Measurements from ENCODE around the gene NEK9.
"Not testable (repeated sequence)": the region's sequence is repeated elsewhere in the genome, so short reads cannot be mapped to it uniquely, and the experiment has no call there.

NEK9 gene

DNA sequence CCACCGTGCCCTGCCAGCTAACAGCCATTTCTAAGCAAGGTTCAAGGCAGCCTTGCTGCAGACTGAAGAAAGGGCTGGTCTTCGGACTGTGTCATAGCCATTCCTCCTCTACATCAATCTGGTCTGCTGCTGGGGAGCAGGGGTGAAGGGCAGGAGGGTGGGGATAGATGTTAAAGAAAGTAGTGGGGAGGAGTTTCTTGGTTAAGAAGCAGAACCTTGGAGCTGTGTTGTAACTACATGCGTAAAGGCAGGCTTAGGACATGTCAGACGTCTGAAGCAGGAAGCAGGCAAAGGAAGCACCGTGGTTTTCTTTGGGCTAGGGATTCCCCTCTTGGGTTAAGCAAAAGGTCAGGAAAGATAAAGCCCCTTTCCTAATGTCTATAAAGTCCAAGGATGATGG lies 18.1 kb upstream of the NEK9 start:
- peak; percentile 15 for DNase-seq (ENCODE audit: low spot score)

GRCh38 chr14:75143761-75144527 lies 17.1 kb upstream of the NEK9 start:
- DNase-seq (ENCODE audit: low spot score), result no peak

DNA sequence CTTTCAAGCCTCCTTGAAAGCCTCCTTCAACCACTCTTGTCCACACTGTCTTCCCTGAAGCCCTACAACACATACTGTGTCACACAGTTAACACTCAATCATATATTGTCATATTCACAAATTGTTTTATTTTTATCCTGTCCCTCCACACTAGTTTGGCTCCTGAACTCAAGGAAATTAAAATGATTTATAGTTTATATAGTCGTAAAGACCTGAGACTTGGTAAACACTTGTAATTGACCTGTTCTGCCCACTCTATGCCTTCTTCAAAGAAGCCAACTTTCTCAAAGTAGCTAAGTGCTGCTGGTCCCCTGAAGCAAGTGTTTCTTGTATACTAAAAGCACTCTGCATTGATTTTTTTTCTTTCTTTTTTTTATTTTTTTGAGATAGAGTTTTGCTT lies 15.6 kb upstream of the NEK9 start:
- no peak for DNase-seq (ENCODE audit: low spot score)

- peak; percentile 53 for DNase-seq (ENCODE audit: low spot score)
Measured at GRCh38 chr14:75141967-75142366, 15.1 kb upstream of the NEK9 start.

DNA sequence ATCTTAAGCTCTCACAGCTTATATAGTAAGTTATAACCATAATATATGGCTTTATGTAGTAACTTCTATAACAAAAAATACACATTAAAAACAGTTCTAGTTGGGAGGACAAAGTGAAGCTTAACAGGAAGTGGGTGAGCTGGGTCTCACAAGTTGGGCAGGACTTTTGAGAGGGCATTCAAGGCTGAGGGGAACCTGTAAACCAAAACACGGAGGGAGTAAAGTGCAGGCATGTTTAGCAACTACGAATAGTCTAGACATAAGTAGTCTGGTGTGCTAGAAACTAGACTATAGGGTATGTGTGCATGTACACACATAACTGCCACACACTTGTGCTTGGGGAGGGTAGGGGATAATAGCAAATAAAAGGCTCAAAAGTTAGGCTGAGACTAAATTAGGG lies 14.2 kb upstream of the NEK9 start:
- peak; percentile 39 for DNase-seq (ENCODE audit: low spot score)

DNA sequence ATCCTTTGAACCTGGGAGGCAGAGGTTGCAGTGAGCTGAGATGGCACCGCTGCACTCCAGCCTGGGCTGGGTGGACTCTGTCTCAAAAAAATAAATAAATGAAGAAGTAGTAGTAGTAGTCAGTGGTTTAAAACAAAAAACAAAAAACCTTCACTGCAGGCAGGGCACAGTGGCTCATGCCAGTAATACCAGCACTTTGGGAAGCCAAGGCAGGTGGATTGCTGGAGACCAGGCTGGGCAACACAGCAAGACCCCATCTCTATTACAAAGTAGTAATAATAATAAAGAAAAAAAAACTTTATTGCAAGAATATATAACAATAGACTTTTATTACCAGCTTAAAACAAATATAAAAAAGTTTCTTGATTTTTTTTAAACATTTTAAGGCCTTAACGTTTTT lies 13.8 kb upstream of the NEK9 start:
- no peak for DNase-seq (ENCODE audit: low spot score)

- no peak for DNase-seq (ENCODE audit: low spot score)
Measured at GRCh38 chr14:75139185-75139584, 12.3 kb upstream of the NEK9 start.

DNA sequence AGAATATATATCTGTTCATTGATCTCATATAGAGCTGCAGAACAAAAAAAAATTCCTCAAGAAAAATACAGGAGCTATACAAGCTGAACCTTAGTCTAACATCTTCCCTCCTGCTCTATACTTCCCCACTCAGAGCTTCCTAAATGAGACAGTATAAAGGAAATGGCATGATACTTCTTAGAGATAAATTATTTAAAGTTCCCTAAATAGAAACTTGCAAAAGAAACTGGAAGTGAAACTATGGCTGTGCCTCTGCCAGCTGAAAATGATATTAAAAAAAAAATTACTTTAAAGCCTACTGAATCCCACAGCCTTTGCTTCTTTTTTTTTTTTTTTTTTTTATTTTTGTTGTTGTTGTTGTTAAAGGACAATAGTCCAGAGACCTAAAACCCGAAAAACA lies 11.6 kb upstream of the NEK9 start:
- DNase-seq (ENCODE audit: low spot score), result peak; percentile 16

- DNase-seq (ENCODE audit: low spot score), result no peak
Measured at GRCh38 chr14:75134644-75135043, 7.8 kb upstream of the NEK9 start.

DNA sequence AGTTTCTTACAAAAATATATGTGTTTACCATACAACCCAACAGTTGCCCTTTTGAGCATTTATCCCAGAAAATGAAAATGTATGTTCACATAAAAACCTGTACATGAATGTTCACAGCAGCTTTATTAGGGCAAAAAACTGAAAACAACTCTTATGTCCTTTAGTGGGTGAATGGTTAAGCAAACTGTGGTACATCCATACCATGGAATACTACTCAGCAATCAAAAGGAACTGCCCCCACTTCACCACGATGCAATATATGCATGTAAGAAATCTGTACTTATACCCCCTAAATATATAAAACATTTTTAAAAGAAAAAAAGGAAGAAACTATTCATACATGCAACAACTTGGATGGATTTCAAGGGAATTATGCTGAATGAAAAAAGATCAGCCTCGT lies 6.7 kb upstream of the NEK9 start:
- no peak for DNase-seq (ENCODE audit: low spot score)

- DNase-seq (ENCODE audit: low spot score), result peak; percentile 82
Measured at GRCh38 chr14:75132382-75133086, 5.7 kb upstream of the NEK9 start.

GRCh38 chr14:75128596-75128990 lies 1.7 kb upstream of the NEK9 start:
- no peak for DNase-seq (ENCODE audit: low spot score)

DNA sequence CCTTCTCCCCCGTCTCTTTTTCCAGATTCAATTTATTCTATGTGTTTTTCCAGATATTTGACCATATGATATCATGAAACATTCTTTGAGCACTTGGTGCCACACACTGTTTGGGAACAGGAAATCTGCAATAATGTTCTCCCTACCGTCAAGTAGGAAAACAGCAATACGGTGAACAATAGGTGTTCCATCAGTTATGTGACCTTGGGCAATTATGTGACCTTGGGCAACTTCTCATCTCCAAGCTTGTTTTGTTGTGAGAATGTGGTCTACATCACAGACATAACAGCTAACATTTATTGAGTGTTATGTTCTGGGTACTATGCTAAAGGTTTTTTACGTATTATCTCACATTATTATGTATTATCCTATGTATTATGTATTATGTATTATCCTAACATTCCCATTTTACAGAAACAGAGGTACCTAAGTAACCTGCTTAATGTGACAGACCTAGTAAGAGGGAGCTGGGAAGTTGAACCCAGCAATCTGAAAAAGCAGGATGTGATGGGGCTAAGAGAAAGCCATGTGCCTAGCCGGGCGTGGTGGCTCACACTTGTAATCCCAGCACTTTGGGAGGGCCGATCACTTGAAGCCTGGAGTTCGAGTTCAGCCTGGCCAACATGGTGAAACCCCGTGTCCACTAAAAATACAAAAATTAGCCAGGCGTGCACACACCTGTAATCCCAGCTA lies 1.2 kb upstream of the NEK9 start:
- DNase-seq (ENCODE audit: low spot score), result no peak

- not testable (repeated sequence) for DNase-seq (ENCODE audit: low spot score)
Measured at GRCh38 chr14:75127474-75127820, 599 bp upstream of the NEK9 start.

DNA sequence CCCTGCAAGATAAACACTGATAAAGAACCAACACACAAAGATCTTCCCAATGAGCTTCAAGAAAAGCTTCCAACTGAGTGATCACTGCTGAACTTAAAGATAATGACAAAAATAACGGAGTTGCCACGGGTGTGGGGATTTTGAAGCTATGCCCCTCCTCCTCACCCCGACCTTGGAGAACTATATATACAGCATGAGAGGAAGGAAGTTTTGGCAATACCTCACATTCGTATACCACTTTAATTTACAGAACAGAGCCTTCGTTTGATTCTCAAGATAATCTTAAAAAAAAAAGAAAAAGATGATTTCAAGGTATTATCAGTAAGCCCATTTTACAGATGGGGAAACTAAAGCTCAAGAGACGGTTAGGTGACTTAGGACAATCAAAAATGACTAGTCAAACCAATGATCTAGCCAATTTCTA lies 715 bp downstream of the NEK9 start:
- DNase-seq (ENCODE audit: low spot score), result peak; percentile 30

DNA sequence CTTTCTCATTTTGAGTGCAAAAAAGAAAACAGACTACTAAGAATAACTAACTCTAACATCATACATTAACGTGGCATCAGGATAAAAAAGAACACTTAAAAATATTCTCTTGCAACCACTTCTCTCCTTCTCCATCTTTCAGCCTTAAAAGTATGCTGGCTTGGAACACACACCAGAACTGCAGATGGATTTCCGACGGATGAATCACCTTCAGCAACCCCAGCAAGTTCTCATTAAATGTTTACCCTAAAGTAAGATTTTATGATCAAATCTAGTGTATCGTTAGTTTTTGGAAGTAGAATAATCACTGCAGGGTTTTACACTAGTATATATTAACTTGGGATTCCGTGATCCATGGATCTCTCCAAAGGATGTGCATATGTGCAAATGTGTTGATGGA lies 1.2 kb downstream of the NEK9 start:
- no peak for DNase-seq (ENCODE audit: low spot score)

DNA sequence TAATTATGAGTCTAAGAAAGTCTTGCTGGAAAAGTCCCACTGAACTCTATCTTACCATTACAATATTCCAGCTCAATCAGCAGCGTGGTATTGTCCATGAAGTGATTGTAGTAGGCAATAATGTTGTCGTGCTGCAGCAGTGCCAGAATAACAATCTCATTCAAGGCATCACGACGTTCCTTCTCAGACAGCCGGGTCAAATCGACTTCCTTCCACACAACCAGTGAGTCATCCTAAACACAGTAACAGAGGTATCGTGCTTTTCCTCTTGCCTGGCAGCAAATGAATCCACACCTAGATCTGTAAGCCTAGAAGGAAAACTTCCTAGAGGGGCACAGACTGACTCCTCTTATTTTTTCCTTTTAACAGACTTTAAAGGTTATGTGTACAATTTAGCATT lies 2.9 kb downstream of the NEK9 start:
- peak; percentile 60 for DNase-seq (ENCODE audit: low spot score)

DNA sequence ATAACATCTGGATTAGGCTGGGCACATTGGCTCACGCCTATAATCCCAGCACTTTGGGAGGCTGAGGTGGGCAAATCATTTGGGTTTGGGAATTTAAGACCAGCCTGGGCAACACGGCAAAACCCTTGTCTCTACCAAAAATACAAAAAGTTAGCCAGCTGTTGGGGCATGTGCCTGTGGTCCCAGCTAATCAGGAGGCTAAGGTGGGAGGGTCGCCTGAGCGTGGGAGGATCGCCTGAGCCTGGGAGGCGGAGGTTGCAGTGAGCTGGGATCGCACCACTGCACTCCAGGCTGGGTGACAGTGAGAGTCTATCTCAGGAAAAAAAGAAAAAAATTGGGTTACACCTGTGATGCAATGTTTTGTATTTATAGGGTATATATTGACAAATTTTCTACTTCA lies 5.3 kb downstream of the NEK9 start:
- no peak for DNase-seq (ENCODE audit: low spot score)

DNA sequence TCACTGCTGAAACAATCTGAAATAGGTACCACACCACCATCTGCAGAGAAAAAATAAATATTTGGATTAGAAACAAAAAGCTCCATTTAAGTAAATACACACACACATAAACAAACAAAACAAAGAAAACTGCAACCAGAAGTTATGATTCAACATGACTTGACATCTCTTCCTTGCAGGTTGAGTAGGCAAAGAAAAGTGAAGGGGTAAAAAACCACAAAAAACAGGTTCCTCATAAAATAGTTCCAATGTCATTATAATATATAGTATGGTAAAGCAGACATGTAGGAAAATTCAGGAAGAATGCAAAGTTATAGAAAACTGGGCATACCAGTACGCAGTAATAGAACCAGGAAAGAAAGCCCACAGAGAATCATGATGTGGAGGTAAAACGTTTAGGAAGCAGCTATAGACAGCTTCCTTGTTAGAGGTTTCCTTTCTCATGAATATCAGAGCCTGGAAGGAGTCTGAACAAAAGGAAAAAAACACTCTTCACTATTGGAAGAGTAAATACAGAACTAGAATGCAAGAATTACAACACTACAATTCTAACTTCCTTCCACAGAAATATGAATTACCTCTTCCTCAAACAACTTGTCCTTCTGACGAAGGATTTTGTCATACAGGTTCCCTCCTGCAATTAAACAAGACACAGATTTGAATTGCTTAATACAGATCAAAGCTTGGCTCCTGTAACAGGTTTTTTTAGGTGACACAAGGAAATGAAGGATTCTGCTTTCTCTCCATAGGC lies 6.1 kb downstream of the NEK9 start:
- DNase-seq (ENCODE audit: low spot score), result no peak

DNA sequence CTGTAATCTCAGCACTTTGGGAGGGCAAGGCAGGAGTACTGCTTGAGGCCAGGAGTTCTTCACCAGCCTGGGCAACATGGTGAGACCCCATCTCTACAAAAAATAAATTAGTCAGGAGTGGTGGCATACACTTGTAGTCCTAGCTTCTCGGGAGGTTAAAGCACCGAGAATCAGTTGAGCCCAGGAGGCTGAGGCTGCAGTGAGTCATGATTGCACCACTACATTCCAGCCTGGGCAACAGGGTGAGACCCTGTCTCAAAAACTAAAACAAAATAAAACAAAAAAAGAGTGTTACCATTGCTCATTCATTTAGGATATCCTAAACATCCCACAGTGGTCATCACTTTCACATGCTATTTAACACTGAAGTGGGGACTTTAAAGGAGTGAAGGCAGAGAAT lies 7.8 kb downstream of the NEK9 start:
- no peak for DNase-seq (ENCODE audit: low spot score)

DNA sequence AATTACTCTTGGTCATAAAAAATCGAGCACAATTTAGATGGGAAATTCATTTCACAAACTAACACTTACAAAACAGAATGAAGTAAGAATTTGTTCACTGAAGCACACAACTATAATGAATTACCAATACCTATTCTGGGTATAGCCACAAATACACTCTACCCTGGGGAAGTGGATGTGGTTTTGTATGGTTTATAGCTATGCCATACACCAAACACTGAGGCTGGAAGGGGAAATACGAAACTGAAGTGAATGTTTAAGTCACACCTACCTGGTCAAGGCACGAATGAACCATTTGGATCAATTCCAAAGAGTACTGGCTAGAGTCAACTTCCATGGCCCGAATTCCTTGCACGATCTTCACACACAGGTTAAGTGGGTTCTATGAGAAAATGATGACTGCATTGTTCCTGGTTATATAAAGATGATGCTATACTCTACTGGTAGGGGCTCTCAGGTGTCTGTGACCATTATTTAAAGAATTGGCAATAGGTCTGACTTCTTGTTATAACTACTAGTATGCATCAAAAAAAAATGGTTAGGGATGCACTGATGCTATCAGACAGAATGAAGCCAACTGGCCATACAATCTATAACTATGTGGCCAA lies 12.8 kb downstream of the NEK9 start:
- peak; percentile 7 for DNase-seq (ENCODE audit: low spot score)

DNA sequence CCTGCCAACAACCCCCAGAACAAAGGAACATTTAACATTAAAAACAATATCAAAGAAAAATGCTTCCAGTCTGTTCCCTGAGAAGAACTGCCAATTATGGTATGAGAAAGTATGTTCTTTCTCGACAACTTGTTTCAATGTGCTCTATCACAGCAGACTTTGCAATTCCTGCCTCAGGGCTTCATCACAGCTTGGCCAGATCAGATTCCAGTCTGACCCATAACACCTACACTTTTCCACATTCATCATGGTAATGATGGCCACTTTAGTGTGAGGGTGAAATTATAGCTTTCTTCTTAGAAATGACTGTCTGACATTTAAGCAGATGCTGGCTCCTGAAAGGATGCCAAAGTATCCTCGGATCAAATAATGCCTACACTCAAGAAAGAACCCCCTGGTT lies 17.0 kb downstream of the NEK9 start:
- no peak for DNase-seq (ENCODE audit: low spot score)
